Stimulated activated CD8-positive, alpha-beta memory T cell treated with anti-CD3 and anti-CD28 coated beads, Interleukin-15, amount 100 ng/mL, for 4 hours (primary cell): ENCODE data around the gene SGTB.
"Not testable (repeated sequence)": the region's sequence is repeated elsewhere in the genome, so short reads cannot be mapped to it uniquely, and the experiment has no call there.

ENCODE experiments used
- DNase-seq, 2 donors: peaks; one replicate each; pipeline ENCODE4 v3.0.0-alpha.2; 2020; ENCODE audit warnings: low read depth in 2 of 2

SGTB gene

GRCh38 chr5:65672796-65673195, 49.1 kb downstream of the SGTB start:
- no peak for DNase-seq

- no peak for DNase-seq
Measured at GRCh38 chr5:65668696-65669095, 53.2 kb downstream of the SGTB start.

GRCh38 chr5:65663804-65664521, 57.9 kb downstream of the SGTB start:
- no peak for DNase-seq

DNA sequence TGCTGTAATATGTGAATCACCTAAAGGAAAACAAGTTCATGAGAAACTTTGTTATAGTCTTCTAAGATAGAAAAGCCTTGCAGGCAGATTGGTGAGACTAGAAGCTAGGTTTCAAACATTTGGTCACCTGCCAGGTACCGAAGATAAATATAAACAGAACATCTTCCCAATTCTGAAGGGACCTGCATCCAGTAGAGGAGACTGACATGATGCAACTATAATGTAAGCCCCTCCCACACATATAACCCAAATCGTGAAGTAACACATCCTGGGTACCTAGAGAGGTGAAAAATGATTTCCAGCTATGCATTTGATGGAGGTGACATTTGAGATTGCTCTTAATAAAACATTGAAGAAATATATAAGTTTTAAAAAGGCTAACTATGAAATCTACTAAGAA, 67.2 kb downstream of the SGTB start:
- no peak for DNase-seq

GRCh38 chr5:65651144-65651543, 70.8 kb downstream of the SGTB start:
- DNase-seq = no peak

DNA sequence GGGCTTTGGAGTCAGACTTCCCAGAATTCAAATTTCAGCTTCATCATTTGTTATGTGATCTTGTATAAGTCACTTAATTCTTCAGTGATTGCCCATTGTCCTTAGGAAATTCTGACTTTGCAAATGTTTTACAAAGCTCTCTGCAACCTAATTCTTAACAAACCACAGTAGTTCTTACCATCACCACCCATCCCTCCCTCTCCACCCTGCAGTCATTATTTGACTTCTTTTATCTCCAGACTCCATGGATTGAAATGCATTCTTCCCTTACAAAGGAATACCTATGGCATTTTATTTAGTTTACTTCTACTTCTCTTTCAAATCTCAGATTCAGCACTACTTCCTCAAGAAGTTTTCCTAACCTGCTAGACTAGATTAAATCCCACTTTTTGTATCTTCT, 74.0 kb downstream of the SGTB start:
- DNase-seq = no peak

- DNase-seq = no peak
Measured at GRCh38 chr5:65646938-65647337, 75.0 kb downstream of the SGTB start.

DNA sequence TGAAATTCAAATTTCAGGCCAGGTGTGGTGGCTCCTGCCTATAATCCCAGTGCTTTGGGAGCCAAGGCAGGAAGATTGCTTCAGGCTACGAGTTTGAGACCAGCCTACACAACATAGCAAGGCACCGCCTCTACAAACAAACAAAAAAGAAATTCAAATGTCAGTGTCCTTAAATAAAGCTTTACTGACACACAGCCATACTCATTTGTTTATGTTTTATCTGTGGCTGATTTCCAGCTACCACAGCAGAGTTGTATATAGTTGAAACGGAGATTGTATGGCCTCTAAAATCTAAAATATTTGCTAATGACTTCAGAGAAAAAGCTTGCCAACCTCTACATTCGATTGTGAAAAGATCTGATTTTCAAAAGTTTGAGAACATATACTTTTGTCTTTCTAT, 81.7 kb downstream of the SGTB start:
- DNase-seq = no peak

DNA sequence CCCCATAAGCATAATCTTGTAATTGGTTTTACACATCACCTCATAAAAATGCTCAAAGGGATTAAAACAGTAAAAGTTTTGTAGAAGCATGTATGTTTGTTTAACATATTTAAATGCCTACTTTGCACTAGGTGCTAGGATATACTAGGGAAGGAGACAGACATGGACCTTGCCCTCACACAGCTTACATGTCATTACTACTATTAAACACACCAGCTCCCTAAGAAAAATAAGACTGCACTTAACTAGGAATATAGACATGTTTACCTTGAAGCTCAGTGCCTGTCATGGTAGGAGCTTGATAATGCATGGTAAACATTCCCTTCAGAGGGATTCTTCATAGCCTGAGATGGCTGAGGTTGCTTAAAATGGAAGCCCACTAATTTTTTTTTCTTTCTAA, 90.9 kb downstream of the SGTB start:
- no peak for DNase-seq

- no peak for DNase-seq
Measured at GRCh38 chr5:65625743-65626142, 96.2 kb downstream of the SGTB start.

- peak; percentile 63 to 74 for DNase-seq
Measured at GRCh38 chr5:65624571-65625555, 97.0 kb downstream of the SGTB start, which contains the start of the genes SHLD3 and TRAPPC13. TSS of gene SHLD3 (plus strand) at chr5:65625027. CDS start at chr5:65629588, 4,561 bp downstream. TSS of gene TRAPPC13 (plus strand) at chr5:65625027. CDS start at chr5:65625061, 34 bp downstream.

DNA sequence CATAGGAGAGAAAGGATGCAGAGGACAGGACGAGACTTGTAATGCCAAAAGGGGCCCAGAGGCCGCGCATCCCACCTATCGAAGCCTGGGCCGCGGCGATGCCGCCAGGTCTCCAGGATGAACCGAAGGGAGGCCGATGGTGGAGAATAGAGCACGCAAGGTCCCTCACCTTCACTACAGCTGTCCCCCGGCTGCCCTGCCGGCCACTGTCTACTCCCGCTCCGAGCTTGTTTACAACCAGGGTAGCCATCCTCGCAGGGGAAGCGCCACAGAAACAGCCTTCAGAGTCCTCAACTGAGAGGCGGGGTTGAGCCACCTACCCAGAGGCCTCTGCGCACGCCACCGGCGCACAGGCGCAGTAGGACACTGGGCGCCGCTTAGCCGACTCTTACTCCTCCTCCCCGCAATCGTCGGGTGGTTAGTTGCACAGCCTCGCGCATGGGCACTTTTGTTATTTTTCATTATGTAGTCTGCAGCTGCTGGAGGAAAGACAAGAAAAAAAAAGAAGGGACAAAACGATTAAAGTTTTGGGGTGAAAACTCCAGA, 97.8 kb downstream of the SGTB start, which contains the start of gene TRIM23:
Gene TRIM23 (minus strand): TSS at position 309 of the 546 bp plus-strand sequence. CDS start 59 bp downstream, at position 250.
- DNase-seq = peak; percentile 83 to 85

- DNase-seq = no peak
Measured at GRCh38 chr5:65623482-65623881, 98.4 kb downstream of the SGTB start.

DNA sequence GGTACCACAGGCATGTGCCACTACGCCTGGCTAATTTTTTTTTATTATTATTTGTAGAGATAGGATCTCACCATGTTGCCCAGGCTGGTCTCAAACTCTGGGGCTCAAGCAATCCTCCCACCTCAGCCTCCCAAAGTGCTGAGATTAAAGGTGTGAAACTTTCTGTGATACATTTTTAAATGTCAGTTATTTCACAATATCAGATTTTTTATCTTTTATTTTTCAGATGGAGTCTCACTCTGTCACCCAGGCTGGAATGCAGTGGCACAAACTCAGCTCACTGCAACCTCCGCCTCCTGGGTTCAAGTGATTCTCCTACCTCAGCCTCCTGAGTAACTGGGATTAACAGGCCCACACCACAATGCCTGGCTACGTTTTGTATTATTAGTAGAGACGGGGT, 99.9 kb downstream of the SGTB start:
- DNase-seq = not testable (repeated sequence)

DNA sequence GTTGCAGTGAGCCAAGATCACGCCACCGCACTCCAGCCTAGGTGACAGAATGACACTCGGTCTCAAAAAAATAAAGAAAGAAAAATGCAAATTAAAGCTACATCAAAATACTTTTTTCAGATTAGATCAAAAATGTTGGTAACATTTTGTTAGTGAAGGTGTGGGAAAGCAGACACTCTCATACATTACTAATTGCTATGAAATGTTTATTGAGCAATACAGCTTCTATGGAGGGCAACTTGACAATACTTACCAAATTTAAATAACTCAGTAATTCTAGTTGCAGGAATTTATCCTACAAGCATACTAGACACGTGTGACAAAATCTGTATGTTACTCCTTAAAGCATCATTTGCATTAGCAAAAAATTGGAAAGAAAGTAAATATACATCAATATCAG, 101.9 kb downstream of the SGTB start:
- DNase-seq = no peak
